Right kidney (tissue), 1 donor: ENCODE data around the gene C20orf204.

Experiments used
- DNase-seq: peaks from one replicate; pipeline ENCODE4 v3.0.0-alpha.2; 2016

C20orf204 gene

GRCh38 chr20:64025826-64026412, 10.1 kb upstream of the C20orf204 start:
- DNase-seq = no peak

- DNase-seq = no peak
These were observed 7.8 kb upstream of the C20orf204 start for GRCh38 chr20:64027981-64028685.

- no peak for DNase-seq
These were observed 6.5 kb upstream of the C20orf204 start for GRCh38 chr20:64029293-64030117.

GRCh38 chr20:64030371-64031134, 5.4 kb upstream of the C20orf204 start:
- no peak for DNase-seq

- no peak for DNase-seq
These were observed 4.1 kb upstream of the C20orf204 start for GRCh38 chr20:64031822-64032314.

- DNase-seq = no peak
These were observed 3.0 kb upstream of the C20orf204 start for GRCh38 chr20:64032706-64033624.

GRCh38 chr20:64033981-64034493, 1.9 kb upstream of the C20orf204 start:
- no peak for DNase-seq

- no peak for DNase-seq
These were observed 683 bp upstream of the C20orf204 start for GRCh38 chr20:64035066-64035932.

- no peak for DNase-seq
These were observed 590 bp downstream of the C20orf204 start for GRCh38 chr20:64036346-64037198.

- no peak for DNase-seq
These were observed 1.2 kb downstream of the C20orf204 start for GRCh38 chr20:64037199-64037497.

GRCh38 chr20:64037498-64038213, 1.7 kb downstream of the C20orf204 start:
- no peak for DNase-seq

GRCh38 chr20:64038224-64038564, 2.2 kb downstream of the C20orf204 start:
- no peak for DNase-seq

GRCh38 chr20:64038565-64039292, 2.7 kb downstream of the C20orf204 start:
- DNase-seq = peak; percentile 89

- DNase-seq = no peak
These were observed 3.5 kb downstream of the C20orf204 start for GRCh38 chr20:64039293-64040160.

GRCh38 chr20:64040231-64041039, 4.5 kb downstream of the C20orf204 start:
- DNase-seq = no peak
